ENCODE results near the gene BOK. TPM values are rescaled to one million over a fixed set of nuclear protein-coding genes. Genes with fewer than 3 reads are reported as not detected.

The BOK gene
- total and polyA plus RNA-seq, 10 of the 15 experiments (the other 5 are each of a cell fraction or from before 2014, with no cell fraction given), result 0.04 to 0.15 (median 0.12) TPM; not detected in 7

GRCh38 chr2:241575624-241576292, 17.2 kb downstream of the BOK start:
- in situ Hi-C loops (cut with MboI) (no loop called here), intact Hi-C loops (cut with micrococcal nuclease; ENCODE audit: unreplicated experiment) (no loop called here)
- no peak for ATAC-seq
- no peaks in the 10 kb centered on the region for H4K20me1 ChIP-seq (ENCODE audit: control insufficient read depth, insufficient read depth)
- H2AFZ ChIP-seq (ENCODE audit: control insufficient read depth, low read depth, low read length), result no peak overlapping the region
- H3K27me3 ChIP-seq (replicated peaks in 1 of 2; ENCODE audit: control insufficient read depth in 2 of 2, insufficient read depth in 2 of 2, low read length in 1 of 2), result no peaks in the 10 kb centered on the region
- no peaks in the 10 kb centered on the region for H3K4me1 ChIP-seq (ENCODE audit: control insufficient read depth, insufficient read depth, low read length)
- no peak overlapping the region for H3K9ac ChIP-seq (ENCODE audit: control insufficient read depth, insufficient read depth, low read length)
- DNase-seq (ENCODE audit: low read depth, low spot score), result no peak
- H3K27ac ChIP-seq (ENCODE audit: control insufficient read depth, insufficient read depth), result no peak overlapping the region
- 94% methylated on average over 4 of the region's 5 CpGs for WGBS (ENCODE audit: insufficient coverage, insufficient replicate concordance, low lambda C conversion rate, missing lambda C conversion rate)
- CTCF ChIA-PET, result interaction anchor here (0.5 kb wide), 1 partner anchor 201 kb away, joined by 3 read pairs; no protein-coding TSS in a partner anchor
- H3K4me3 ChIP-seq, result no peak overlapping the region
- no peaks in the 10 kb centered on the region for H3K79me2 ChIP-seq (ENCODE audit: control insufficient read depth, insufficient read depth, low read length)
- H3K4me2 ChIP-seq (ENCODE audit: control insufficient read depth, insufficient read depth), result no peak overlapping the region
- RAD21 ChIA-PET (ENCODE audit: unreplicated experiment), result no interaction called here
- no TSS peak for BruUV-seq (replicated peaks)
- SMC1A ChIA-PET (ENCODE audit: uncharacterized antibody, unreplicated experiment), result no interaction called here
- no peaks in the 10 kb centered on the region; a peak in 1 of 4 replicates for H3K36me3 ChIP-seq (ENCODE audit: control insufficient read depth in 2 of 2, insufficient read depth in 2 of 2, low read length in 1 of 2)
- no peak for FAIRE-seq
- POLR2A ChIA-PET, result no interaction called here
- H3K9me3 ChIP-seq (replicated peaks; ENCODE audit: control insufficient read depth, insufficient read depth, low read length), result no peaks in the 10 kb centered on the region
- TF ChIP-seq CTCF (IDR thresholded peaks at IDR 0.05 in 2 of 3, conservative IDR thresholded peaks at IDR 0.05 in 1 of 3; ENCODE audit: control insufficient read depth in 2 of 3, extremely low read depth in 1 of 3, insufficient read depth in 1 of 3, low read depth in 3 of 3, low read length in 3 of 3) (no peak), ZBTB4 (CRISPR knock-in tag; IDR thresholded peaks at IDR 0.05) (no peak), CREM (IDR thresholded peaks at IDR 0.05; ENCODE audit: low read depth) (no peak), IRF3 (IDR thresholded peaks at IDR 0.05) (no peak), SREBF2 (IDR thresholded peaks at IDR 0.05; ENCODE audit: low read length) (no peak), CEBPZ (IDR thresholded peaks at IDR 0.05; ENCODE audit: low read depth, low read length) (no peak), CBFB (IDR thresholded peaks at IDR 0.05; ENCODE audit: low read depth) (no peak), BCL3 (IDR thresholded peaks at IDR 0.05; ENCODE audit: borderline replicate concordance, insufficient read depth, low read depth, low read length, poor library complexity, severe bottlenecking) (no peak), JUNB (IDR thresholded peaks at IDR 0.05) (no peak), BMI1 (IDR thresholded peaks at IDR 0.05; ENCODE audit: borderline replicate concordance) (no peak), POLR2A (IDR thresholded peaks at IDR 0.05; ENCODE audit: low read depth, low read length) (no peak)

Measured in GM12878 (cell line).